ENCODE data around the gene FAM174C.

The FAM174C gene

DNA sequence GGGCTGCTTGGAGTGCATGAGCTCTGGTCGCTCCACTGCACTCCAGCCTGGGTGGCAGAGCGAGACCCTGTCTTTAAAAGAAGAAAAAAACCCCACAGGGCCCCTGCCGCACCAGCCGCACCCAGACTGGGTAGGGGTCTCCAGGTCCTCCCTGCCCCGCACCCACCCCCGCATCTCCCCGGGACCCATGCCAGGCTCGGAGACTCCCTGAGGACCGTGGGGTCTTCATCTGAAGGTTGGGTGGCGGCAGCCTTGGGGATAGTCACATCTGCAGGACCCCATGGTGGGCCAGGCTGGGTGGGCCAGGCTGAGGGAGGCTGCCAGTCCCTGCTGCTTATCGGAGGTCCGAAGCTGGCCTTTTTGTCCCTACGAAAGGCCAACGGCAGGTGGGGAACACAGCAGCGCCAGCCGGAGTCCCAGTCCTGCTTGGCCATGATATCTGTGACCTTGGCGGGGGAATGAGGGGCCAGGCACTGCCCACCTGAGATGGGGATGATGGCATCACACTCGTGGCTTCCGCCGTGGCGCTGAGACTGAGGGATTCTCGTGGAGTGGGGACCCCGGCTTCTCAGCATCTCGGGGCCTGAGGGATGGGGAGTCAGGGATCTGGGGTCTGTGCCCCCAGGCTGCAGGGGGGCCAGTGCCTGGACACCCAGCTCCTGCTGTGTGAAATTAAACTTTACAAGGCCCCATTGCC lies 21.4 kb downstream of the FAM174C start:
- H3K27me3 ChIP-seq (ENCODE audit: insufficient read depth, low read depth, severe bottlenecking): no peaks in the 10 kb centered on the region
- TF ChIP-seq, protein P1, sequence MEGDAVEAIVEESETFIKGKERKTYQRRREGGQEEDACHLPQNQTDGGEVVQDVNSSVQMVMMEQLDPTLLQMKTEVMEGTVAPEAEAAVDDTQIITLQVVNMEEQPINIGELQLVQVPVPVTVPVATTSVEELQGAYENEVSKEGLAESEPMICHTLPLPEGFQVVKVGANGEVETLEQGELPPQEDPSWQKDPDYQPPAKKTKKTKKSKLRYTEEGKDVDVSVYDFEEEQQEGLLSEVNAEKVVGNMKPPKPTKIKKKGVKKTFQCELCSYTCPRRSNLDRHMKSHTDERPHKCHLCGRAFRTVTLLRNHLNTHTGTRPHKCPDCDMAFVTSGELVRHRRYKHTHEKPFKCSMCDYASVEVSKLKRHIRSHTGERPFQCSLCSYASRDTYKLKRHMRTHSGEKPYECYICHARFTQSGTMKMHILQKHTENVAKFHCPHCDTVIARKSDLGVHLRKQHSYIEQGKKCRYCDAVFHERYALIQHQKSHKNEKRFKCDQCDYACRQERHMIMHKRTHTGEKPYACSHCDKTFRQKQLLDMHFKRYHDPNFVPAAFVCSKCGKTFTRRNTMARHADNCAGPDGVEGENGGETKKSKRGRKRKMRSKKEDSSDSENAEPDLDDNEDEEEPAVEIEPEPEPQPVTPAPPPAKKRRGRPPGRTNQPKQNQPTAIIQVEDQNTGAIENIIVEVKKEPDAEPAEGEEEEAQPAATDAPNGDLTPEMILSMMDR (IDR thresholded peaks at IDR 0.05; ENCODE audit: low read depth, low read length): no peak
- H3K36me3 ChIP-seq: peaks cover 10% of the 10 kb centered on the region
- no peak overlapping the region for H3K27ac ChIP-seq
- no peak for DNase-seq
- H3K9me3 ChIP-seq (ENCODE audit: severe bottlenecking): no peaks in the 10 kb centered on the region
- no peak overlapping the region for H3K4me3 ChIP-seq (ENCODE audit: low read depth, low read length)

DNA sequence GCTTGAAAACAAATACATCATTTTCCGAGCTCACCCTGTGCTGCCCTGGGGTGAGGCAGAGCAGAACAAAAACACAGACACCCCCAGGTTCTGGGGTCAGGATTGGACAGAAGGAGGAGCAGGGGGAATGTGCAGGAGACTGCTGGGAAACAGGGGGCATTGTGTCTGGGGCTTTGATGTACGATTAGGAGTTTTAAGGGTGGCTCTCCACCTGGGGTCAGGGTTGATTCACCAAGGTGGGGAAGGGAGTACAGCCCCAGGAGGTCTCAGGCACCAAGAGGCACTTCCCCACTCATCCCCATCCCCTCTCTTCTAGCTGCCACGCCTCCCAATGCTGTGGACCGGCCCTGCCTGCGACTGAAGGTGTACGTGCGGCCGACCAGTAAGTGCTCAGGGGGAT lies 22.9 kb downstream of the FAM174C start:
- Histone ChIP-seq H3K27me3 (ENCODE audit: insufficient read depth, low read depth, severe bottlenecking) (no peaks in the 10 kb centered on the region), H3K27ac (no peak overlapping the region), H3K9me3 (ENCODE audit: severe bottlenecking) (no peaks in the 10 kb centered on the region), H3K4me3 (ENCODE audit: low read depth, low read length) (no peak overlapping the region), H3K36me3 (peaks cover 8% of the 10 kb centered on the region)
- TF ChIP-seq, protein P1 (IDR thresholded peaks at IDR 0.05; ENCODE audit: low read depth, low read length): no peak
- DNase-seq: no peak

GRCh38 chr19:1299801-1300200 lies 24.5 kb downstream of the FAM174C start:
- peaks cover 8% of the 10 kb centered on the region for H3K36me3 ChIP-seq
- no peaks in the 10 kb centered on the region for H3K9me3 ChIP-seq (ENCODE audit: severe bottlenecking)
- no peaks in the 10 kb centered on the region for H3K27me3 ChIP-seq (ENCODE audit: insufficient read depth, low read depth, severe bottlenecking)
- no peak for DNase-seq
- TF ChIP-seq, protein P1 (IDR thresholded peaks at IDR 0.05; ENCODE audit: low read depth, low read length): no peak
- H3K4me3 ChIP-seq (ENCODE audit: low read depth, low read length): no peak overlapping the region
- H3K27ac ChIP-seq: no peak overlapping the region

DNA sequence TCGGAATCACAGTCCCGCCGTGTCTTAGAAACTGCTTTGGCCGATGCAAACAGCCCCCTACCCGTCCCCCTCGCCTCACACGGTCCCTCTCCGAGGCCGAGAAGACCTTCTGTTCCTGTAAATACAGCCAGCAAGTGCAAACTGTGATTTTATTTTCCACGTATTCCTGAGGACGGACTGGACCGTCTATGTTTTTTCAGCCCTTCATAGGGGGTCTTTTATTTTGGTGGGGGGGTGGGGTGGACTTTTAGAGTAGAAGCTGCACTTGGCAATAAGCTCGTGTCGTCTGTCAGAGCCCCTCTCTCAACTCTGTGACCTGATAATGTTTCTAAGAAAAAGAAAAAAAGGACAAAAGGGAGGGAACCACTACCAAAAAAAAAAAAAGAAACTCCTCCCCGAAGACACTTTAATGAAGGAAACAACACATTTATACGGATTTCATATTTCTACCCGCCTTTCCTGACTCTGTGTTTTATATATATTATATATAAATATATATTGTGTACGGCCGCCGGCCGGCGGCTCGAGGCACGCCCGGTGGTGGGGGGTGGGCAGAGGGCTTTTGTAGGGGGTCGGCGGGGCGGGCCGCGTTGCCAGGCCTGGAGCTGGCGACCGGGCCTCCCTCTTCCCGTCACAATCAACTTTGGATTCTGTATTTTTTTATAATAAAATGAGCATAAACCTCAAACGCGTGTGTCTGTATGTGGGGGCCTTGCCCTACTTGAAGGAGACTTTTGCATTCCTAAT lies 25.6 kb downstream of the FAM174C start:
- DNase-seq: no peak
- Histone ChIP-seq H3K27me3 (ENCODE audit: insufficient read depth, low read depth, severe bottlenecking) (no peaks in the 10 kb centered on the region), H3K27ac (no peak overlapping the region), H3K36me3 (peaks cover 8% of the 10 kb centered on the region), H3K4me3 (ENCODE audit: low read depth, low read length) (no peak overlapping the region), H3K9me3 (ENCODE audit: severe bottlenecking) (no peaks in the 10 kb centered on the region)
- TF ChIP-seq, protein P1 (IDR thresholded peaks at IDR 0.05; ENCODE audit: low read depth, low read length): no peak

DNA sequence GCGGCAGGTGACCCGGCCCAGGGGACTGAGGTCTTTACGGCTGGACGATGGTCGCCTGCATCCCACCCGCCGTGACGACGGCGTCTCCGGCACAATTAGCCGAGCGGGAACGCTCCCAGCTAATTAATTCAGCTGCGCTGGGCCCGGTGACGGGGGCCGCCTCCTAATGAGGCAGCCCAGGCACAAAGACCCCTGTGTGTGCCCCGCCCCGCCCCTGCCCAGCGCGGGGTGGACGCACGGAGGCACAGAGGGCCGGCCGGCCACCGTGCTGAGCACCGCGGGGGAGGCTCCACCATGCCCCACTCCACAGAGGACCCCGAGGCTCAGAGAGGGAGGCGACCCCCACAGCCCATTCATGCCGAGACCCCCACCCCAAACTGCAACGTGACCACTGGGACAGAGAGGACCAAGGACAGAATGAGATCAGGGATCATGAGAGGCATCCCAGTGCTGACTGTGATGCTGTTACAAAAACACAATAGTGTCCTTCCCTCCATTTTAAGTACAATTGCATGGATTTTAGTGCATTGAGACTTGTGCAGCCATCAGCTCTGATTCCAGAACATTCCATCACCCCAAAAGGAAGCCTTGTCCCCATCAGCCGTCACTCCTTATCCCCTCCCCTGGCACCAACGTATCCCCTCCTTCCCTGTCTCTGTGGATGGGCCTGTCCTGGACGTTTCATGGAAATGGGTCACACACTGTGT lies 27.4 kb downstream of the FAM174C start:
- H3K36me3 ChIP-seq: peaks cover 4% of the 10 kb centered on the region; the same call in 1 of the 2 replicates
- no peak overlapping the region for H3K27ac ChIP-seq
- no peaks in the 10 kb centered on the region for H3K27me3 ChIP-seq (ENCODE audit: insufficient read depth, low read depth, severe bottlenecking)
- DNase-seq: no peak
- TF ChIP-seq, protein P1 (IDR thresholded peaks at IDR 0.05; ENCODE audit: low read depth, low read length): no peak
- no peak overlapping the region for H3K4me3 ChIP-seq (ENCODE audit: low read depth, low read length)
- H3K9me3 ChIP-seq (ENCODE audit: severe bottlenecking): no peaks in the 10 kb centered on the region

All from WERI-Rb-1 (cell line).